GM06990 (cell line): Measurements from ENCODE around the gene MAPRE2.

ENCODE experiments used
- DNase-seq: peaks from one replicate; pipeline ENCODE4 v3.0.0-alpha.2; 2011; ENCODE audit not compliant: insufficient read length; ENCODE audit errors: extremely low read depth
- H3K27me3 ChIP-seq: replicated peaks from 2 replicates; pipeline ENCODE4 v1.6.0; 2011; ENCODE audit warnings: low read length; ENCODE audit not compliant: control insufficient read depth, insufficient read depth
- H3K36me3 ChIP-seq: 2 replicates; pipeline ENCODE4 v1.5.1; 2011; ENCODE audit warnings: low read length; ENCODE audit not compliant: control insufficient read depth, insufficient read depth
- H3K4me3 ChIP-seq: replicated peaks from 2 replicates; pipeline ENCODE4 v1.5.1; 2011; ENCODE audit warnings: low read depth, mild to moderate bottlenecking, control low read depth, low read length
- TF ChIP-seq, protein P1 (sequence below): IDR thresholded peaks from 2 replicates; pipeline ENCODE4 v1.5.1; 2011; ENCODE audit warnings: low read length, control low read depth, mild to moderate bottlenecking, inconsistent platforms; ENCODE audit not compliant: insufficient read depth, poor library complexity, severe bottlenecking

Gene MAPRE2

DNA sequence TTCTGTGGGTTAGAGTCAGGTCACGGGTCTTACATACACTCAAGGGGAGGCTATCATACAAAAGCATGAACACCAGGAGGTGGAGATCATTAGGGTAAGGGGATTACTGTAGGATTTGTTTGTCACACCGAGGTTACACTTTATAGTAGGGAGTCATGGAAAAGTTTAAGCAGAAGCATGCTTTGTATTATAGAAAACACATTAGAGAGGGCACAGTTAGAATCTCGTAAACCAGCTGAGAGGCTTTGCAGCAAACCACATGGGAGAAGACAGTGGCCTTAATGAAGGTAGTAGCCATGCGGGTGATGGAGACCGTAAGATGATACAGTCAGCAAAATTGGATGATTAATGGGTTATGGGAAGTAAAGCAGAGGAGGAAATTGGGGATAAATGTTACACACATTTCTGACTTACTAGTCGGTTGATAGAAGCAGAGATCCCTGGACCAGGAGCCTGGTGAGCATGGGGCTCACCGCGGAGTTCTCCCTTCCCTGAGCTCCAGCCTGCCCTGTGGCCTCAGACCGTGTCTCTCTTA, 75.6 kb downstream of the MAPRE2 start:
- no peak for DNase-seq
- H3K4me3 ChIP-seq: no peak overlapping the region

DNA sequence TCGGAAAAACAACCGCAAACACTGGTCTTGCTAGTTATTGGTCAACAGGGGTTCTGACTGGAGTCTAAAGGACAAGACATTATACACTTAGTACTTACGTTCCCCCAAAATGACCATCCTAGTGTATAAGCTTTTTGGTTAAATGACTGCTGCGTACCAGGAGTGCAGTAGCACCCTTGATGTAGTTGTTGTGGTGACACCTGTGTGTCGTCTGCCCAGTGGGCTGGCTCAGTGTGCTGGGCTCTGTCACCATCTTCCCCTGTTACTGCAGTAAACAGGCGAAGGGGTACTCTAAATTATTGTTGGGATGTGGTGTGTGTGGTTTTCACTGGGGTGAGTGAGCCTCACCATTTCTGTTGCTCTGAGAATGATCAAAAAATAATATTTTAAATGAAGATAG, 76.2 kb downstream of the MAPRE2 start:
- no peak overlapping the region for H3K4me3 ChIP-seq
- TF ChIP-seq, protein P1, sequence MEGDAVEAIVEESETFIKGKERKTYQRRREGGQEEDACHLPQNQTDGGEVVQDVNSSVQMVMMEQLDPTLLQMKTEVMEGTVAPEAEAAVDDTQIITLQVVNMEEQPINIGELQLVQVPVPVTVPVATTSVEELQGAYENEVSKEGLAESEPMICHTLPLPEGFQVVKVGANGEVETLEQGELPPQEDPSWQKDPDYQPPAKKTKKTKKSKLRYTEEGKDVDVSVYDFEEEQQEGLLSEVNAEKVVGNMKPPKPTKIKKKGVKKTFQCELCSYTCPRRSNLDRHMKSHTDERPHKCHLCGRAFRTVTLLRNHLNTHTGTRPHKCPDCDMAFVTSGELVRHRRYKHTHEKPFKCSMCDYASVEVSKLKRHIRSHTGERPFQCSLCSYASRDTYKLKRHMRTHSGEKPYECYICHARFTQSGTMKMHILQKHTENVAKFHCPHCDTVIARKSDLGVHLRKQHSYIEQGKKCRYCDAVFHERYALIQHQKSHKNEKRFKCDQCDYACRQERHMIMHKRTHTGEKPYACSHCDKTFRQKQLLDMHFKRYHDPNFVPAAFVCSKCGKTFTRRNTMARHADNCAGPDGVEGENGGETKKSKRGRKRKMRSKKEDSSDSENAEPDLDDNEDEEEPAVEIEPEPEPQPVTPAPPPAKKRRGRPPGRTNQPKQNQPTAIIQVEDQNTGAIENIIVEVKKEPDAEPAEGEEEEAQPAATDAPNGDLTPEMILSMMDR: no peak
- no peaks in the 10 kb centered on the region for H3K27me3 ChIP-seq
- no peaks in the 10 kb centered on the region for H3K36me3 ChIP-seq
- DNase-seq: no peak

More for the DNA sequence above, 75.6 kb downstream of the MAPRE2 start:
- Histone ChIP-seq H3K27me3 (no peaks in the 10 kb centered on the region), H3K36me3 (no peaks in the 10 kb centered on the region)
- TF ChIP-seq, protein P1: no peak

- no peaks in the 10 kb centered on the region for H3K27me3 ChIP-seq
- TF ChIP-seq, protein P1: no peak
- no peak overlapping the region for H3K4me3 ChIP-seq
- DNase-seq: no peak
- no peaks in the 10 kb centered on the region for H3K36me3 ChIP-seq
Observed at GRCh38 chr18:35117951-35118411, 76.8 kb downstream of the MAPRE2 start.

DNA sequence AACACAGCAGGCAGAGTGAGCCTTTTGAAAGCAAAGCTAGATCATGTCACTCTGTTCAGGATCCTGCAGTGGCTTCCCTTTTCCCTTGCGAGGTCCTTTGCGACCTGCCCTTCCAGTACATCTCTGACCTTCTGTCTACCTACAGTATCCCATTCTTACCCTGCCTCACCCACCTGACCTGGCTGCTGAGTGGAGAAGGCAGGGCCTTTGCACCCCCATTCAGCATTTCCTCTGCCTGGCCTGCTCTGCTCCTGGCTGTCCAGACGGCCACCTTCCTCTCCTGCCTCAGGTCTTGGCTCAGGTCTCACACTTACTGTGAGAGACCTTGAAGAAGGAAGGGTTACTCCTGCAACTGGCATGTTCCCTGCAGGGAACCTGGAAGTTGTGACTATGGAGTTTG, 77.4 kb downstream of the MAPRE2 start:
- TF ChIP-seq, protein P1: no peak
- no peaks in the 10 kb centered on the region for H3K27me3 ChIP-seq
- no peak for DNase-seq
- no peak overlapping the region for H3K4me3 ChIP-seq
- H3K36me3 ChIP-seq: no peaks in the 10 kb centered on the region

DNA sequence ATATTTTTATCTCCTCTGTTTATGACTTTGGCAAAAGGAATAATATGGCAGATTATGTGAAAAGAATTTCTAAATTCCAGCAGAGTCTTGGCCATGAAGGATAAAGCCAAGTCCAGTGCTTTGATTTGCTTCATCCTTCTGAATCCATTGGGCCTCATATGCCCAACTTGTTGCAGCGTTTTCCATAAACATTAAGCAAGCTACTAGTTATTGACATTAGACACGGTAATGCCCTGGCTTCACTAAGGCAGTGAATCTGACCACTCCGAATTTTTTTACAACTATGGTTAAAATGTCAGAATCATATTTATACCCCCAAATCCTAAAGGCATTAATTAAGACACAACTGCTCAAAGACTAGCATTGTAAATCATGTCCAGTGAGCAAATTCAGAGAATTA, 79.8 kb downstream of the MAPRE2 start:
- no peak overlapping the region for H3K4me3 ChIP-seq
- no peak for DNase-seq
- TF ChIP-seq, protein P1: no peak

DNA sequence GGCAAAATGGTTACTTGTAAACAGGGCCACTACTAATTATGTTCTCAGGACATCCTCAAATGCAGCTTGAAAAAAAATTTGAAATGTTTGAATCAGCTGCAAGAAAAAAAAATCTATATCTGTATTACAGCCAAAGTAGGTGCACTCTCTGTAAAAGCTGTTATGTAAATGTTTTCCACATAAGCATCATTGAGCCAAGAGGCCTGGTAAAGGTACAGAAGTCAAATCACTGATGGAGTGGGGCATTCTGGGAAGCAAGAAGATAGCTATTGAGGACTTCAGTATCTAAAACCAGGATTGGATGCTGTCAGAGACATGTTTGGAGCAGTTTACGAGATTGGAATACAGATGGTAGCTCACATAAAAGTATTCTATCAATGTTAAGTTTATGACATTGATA, 80.3 kb downstream of the MAPRE2 start:
- Histone ChIP-seq H3K27me3 (no peaks in the 10 kb centered on the region), H3K4me3 (no peak overlapping the region), H3K36me3 (no peaks in the 10 kb centered on the region)
- TF ChIP-seq, protein P1: no peak
- no peak for DNase-seq

More for the DNA sequence above, 79.8 kb downstream of the MAPRE2 start:
- Histone ChIP-seq H3K36me3 (no peaks in the 10 kb centered on the region), H3K27me3 (no peaks in the 10 kb centered on the region)
